Panc1 (cell line): ENCODE measurements around the gene NUDT3. TPM values are rescaled to one million over a fixed set of nuclear protein-coding genes. Genes with fewer than 3 reads are reported as not detected.
"Not testable (repeated sequence)": the region's sequence is repeated elsewhere in the genome, so short reads cannot be mapped to it uniquely, and the experiment has no call there.

ENCODE experiments used
- ATAC-seq: fragments of 200-7000 bp; cut with Tn5 transposase; 2 replicates; pipeline ENCODE4 v1.9.1; 2020; ENCODE audit warnings: mild to moderate bottlenecking, moderate library complexity
- BruUV-seq: library from RNA; stranded (reverse); fragments of 400-500 nt; replicated peaks from 2 replicates; lab custom pipeline; 2021; lab: Mats Ljungman, UMichigan
- CTCF ChIA-PET: fragments of 300-600 bp; sonication (Branson Sonifier 250); formaldehyde crosslinking; loops from one replicate; lab custom pipeline; 2022; ENCODE audit warnings: antibody characterized with exemption; lab: Charles Lee
- POLR2A ChIA-PET: fragments of 300-600 bp; sonication (Branson Sonifier 250); formaldehyde crosslinking; loops from one replicate; lab custom pipeline; 2022; ENCODE audit warnings: antibody characterized with exemption; lab: Charles Lee
- DNase-seq: peaks from one replicate; pipeline ENCODE4 v3.0.0-alpha.2; 2010; ENCODE audit warnings: low read depth, low spot score
- H3K27ac ChIP-seq: 2 replicates; pipeline ENCODE4 v1.5.1; 2011; ENCODE audit warnings: mild to moderate bottlenecking, low read length, inconsistent platforms
- H3K27me3 ChIP-seq: fragments of 200-500 bp; sonication (Bioruptor generic); 2 replicates; pipeline ENCODE4 v1.6.0; 2014; ENCODE audit warnings: low read length, inconsistent platforms; ENCODE audit not compliant: control insufficient read depth, insufficient read depth
- H3K36me3 ChIP-seq: fragments of 200-500 bp; sonication (Bioruptor generic); 2 replicates; pipeline ENCODE4 v1.5.1; 2014; ENCODE audit warnings: inconsistent platforms, mild to moderate bottlenecking, low read length, moderate library complexity; ENCODE audit not compliant: control insufficient read depth, insufficient read depth
- H3K4me1 ChIP-seq: 2 replicates; pipeline ENCODE4 v1.5.1; 2011; ENCODE audit warnings: inconsistent platforms, mild to moderate bottlenecking, low read length, moderate library complexity; ENCODE audit not compliant: control insufficient read depth, insufficient read depth
- H3K4me3 ChIP-seq, 2 experiments: 2 replicates each; pipeline ENCODE4 v1.5.1; 2011 to 2012; ENCODE audit warnings: low read depth in 2 of 2, low read length in 2 of 2, mild to moderate bottlenecking in 2 of 2, inconsistent platforms in 1 of 2, moderate library complexity in 1 of 2
- H3K9me3 ChIP-seq: fragments of 200-500 bp; sonication (Bioruptor generic); 2 replicates; pipeline ENCODE4 v1.5.1; 2014; ENCODE audit warnings: low read depth, mild to moderate bottlenecking, inconsistent platforms, low read length, moderate library complexity; ENCODE audit not compliant: control insufficient read depth, insufficient read depth
- CTCF ChIP-seq: fragments of 450-650 bp; IDR thresholded peaks from 2 replicates; pipeline ENCODE4 v1.5.1; 2017; ENCODE audit warnings: mild to moderate bottlenecking
- POLR2AphosphoS5 ChIP-seq: IDR thresholded peaks from 2 replicates; pipeline ENCODE4 v1.6.1; 2012; ENCODE audit warnings: mild to moderate bottlenecking, low read depth, low read length, moderate library complexity
- REST ChIP-seq, 2 experiments: IDR thresholded peaks; 2 replicates each; pipeline ENCODE4 v1.6.1; 2011 to 2012; ENCODE audit warnings: low read depth in 2 of 2, control low read depth in 1 of 2, low read length in 1 of 2, mild to moderate bottlenecking in 1 of 2, moderate library complexity in 1 of 2; ENCODE audit not compliant: insufficient read depth in 1 of 2
- SIN3A ChIP-seq: IDR thresholded peaks from 2 replicates; pipeline ENCODE4 v1.6.1; 2012; ENCODE audit warnings: low read depth, mild to moderate bottlenecking, low read length, moderate library complexity, borderline replicate concordance; ENCODE audit not compliant: insufficient read depth
- TCF7L2 ChIP-seq: IDR thresholded peaks from 2 replicates; pipeline ENCODE4 v1.6.1; 2011; ENCODE audit warnings: mild to moderate bottlenecking, low read depth, low read length, inconsistent platforms
- in situ Hi-C: cut with HindIII; loops from 2 replicates; pipeline ENCODE4 v1.10.0; 2016; ENCODE audit warnings: low sequenced_read_pairs, low pct_unique_long_range_greater_than_20kb
- intact Hi-C: fragments of 100-400 bp; cut with micrococcal nuclease; formaldehyde crosslinking; loops from one replicate; pipeline ENCODE4 v1.10.0; 2022; ENCODE audit not compliant: unreplicated experiment
- total RNA-seq: library from RNA; stranded (reverse); gene quantifications from one replicate; pipeline ENCODE4 v1.2.1, GENCODE V29; 2021; ENCODE audit not compliant: unreplicated experiment

Gene NUDT3
- total RNA-seq, 1 experiment from 2014 or later, result 25.9 TPM

GRCh38 chr6:34412016-34412415 is 19.5 kb upstream of the NUDT3 start:
- Histone ChIP-seq H3K27ac (no peak overlapping the region), H3K4me1 (peaks cover under 1% of the 10 kb centered on the region; the same call in 1 of the 2 replicates), H3K27me3 (no peaks in the 10 kb centered on the region), H3K9me3 (no peaks in the 10 kb centered on the region), H3K4me3 (no peak overlapping the region), H3K36me3 (no peaks in the 10 kb centered on the region)
- no TSS peak for BruUV-seq
- ChIA-PET CTCF (no interaction called here), POLR2A (no interaction called here)
- ATAC-seq (no peak), DNase-seq (no peak)
- in situ Hi-C loops (no loop called here), intact Hi-C loops (no loop called here)
- TF ChIP-seq TCF7L2 (no peak), POLR2AphosphoS5 (no peak), REST (IDR thresholded peaks at IDR 0.05; ENCODE audit: insufficient read depth in 1 of 2, low read depth in 2 of 2, low read length in 1 of 2) (no peak), SIN3A (no peak), CTCF (no peak)

GRCh38 chr6:34407915-34408314 is 15.4 kb upstream of the NUDT3 start:
- ATAC-seq, H3K27me3 ChIP-seq, H3K9me3 ChIP-seq, H3K4me1 ChIP-seq, CTCF ChIA-PET, in situ Hi-C loops, DNase-seq, POLR2A ChIA-PET, intact Hi-C loops, H3K27ac ChIP-seq, H3K36me3 ChIP-seq, H3K4me3 ChIP-seq, BruUV-seq: not testable (repeated sequence)

GRCh38 chr6:34396518-34396917 is 4.0 kb upstream of the NUDT3 start:
- Histone ChIP-seq H3K4me3 (no peak overlapping the region), H3K36me3 (no peaks in the 10 kb centered on the region), H3K27ac (no peak overlapping the region), H3K27me3 (no peaks in the 10 kb centered on the region), H3K9me3 (peaks cover 3% of the 10 kb centered on the region; the same call in 1 of the 2 replicates), H3K4me1 (peaks cover 6% of the 10 kb centered on the region; the same call in 1 of the 2 replicates)
- intact Hi-C loops (no loop called here), in situ Hi-C loops (no loop called here)
- CTCF ChIA-PET, result no interaction called here
- POLR2A ChIA-PET, result no interaction called here
- TF ChIP-seq REST (IDR thresholded peaks at IDR 0.05; ENCODE audit: insufficient read depth in 1 of 2, low read depth in 2 of 2, low read length in 1 of 2) (no peak), TCF7L2 (no peak), CTCF (no peak), POLR2AphosphoS5 (no peak), SIN3A (no peak)
- BruUV-seq, result no TSS peak
- DNase-seq, result no peak
- no peak for ATAC-seq
